ENCODE data around the gene TOMM5.
A peak's percentile ranks its signal among the peaks of the same experiment; 100 is the strongest.
"Not testable (repeated sequence)": the region's sequence is repeated elsewhere in the genome, so short reads cannot be mapped to it uniquely, and the experiment has no call there.

Gene TOMM5

DNA sequence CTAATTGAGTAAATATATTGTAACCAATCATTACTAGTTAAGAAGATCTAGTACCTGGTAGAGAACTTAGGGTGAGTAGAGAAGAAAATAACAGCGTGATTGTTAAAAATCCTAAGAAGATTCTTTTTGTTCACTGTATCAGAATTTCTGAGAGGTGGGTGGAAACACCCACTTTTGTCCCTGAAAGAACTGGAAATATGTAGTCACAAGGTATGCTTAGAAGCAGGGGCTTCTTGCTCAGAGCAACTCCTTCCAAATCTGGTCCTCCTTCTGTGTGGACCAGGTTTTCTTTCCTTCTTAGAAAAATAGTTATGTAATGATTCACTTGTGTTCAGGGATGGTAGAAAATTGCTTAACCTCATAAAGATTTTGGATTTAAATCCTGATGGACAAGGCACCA, 11.9 kb upstream of the TOMM5 start:
- Histone ChIP-seq H4K8ac (ENCODE audit: low read length) (no peak overlapping the region), H3K18ac (ENCODE audit: low read depth in 1 of 2, low read length in 2 of 2) (no peak overlapping the region), H3K23ac (ENCODE audit: low read length in 2 of 2) (no peak overlapping the region), H2AFZ (ENCODE audit: low read depth, low read length) (no peak overlapping the region), H3K4me3 (ENCODE audit: insufficient read depth in 1 of 2, low read depth in 1 of 2, low read length in 2 of 2) (peak overlapping the region in 1 of 2 experiments; percentile 69), H3K4me2 (ENCODE audit: low read length, poor library complexity, severe bottlenecking) (no peak overlapping the region), H2AK5ac (ENCODE audit: low read length, severe bottlenecking) (no peak overlapping the region), H2BK120ac (ENCODE audit: low read depth, low read length) (no peak overlapping the region), H3K79me1 (replicated peaks; ENCODE audit: low read length, poor library complexity, severe bottlenecking) (no peaks in the 10 kb centered on the region), H2BK12ac (ENCODE audit: low read length in 2 of 2) (no peak overlapping the region), H3K4me1 (ENCODE audit: control insufficient read depth, insufficient read depth, low read depth, low read length) (no peaks in the 10 kb centered on the region), H2BK15ac (ENCODE audit: low read depth, poor library complexity, severe bottlenecking) (no peak overlapping the region), H3K9ac (ENCODE audit: low read length) (peak overlapping the region; percentile 58), H3K27me3 (ENCODE audit: control insufficient read depth in 1 of 2, insufficient read depth in 1 of 2, low read length in 2 of 2) (peaks cover 0 to 48% of the 10 kb centered on the region in 2 experiments), H4K91ac (ENCODE audit: low read length) (no peak overlapping the region), H3K4ac (ENCODE audit: low read depth in 1 of 2, low read length in 2 of 2) (no peak overlapping the region), H3K9me3 (ENCODE audit: control insufficient read depth, low read length) (no peaks in the 10 kb centered on the region), H3K36me3 (ENCODE audit: control insufficient read depth in 1 of 2, insufficient read depth in 2 of 2, low read depth in 1 of 2, low read length in 2 of 2) (no peaks in the 10 kb centered on the region), H3K27ac (ENCODE audit: low read length, poor library complexity, severe bottlenecking) (no peak overlapping the region), H2BK5ac (ENCODE audit: low read depth, low read length, poor library complexity, severe bottlenecking) (no peak overlapping the region), H3K14ac (ENCODE audit: low read length in 2 of 2) (no peak overlapping the region)
- 68% methylated on average over 1 of the region's 1 CpG for WGBS
- no peak for DNase-seq

GRCh38 chr9:37602817-37603216, 10.4 kb upstream of the TOMM5 start:
- H2AFZ ChIP-seq (ENCODE audit: low read depth, low read length): no peak overlapping the region
- no peak overlapping the region for H3K23ac ChIP-seq (ENCODE audit: low read length in 2 of 2)
- no peaks in the 10 kb centered on the region for H3K9me3 ChIP-seq (ENCODE audit: control insufficient read depth, low read length)
- no peak overlapping the region for H4K91ac ChIP-seq (ENCODE audit: low read length)
- no peak for DNase-seq
- H3K27ac ChIP-seq (ENCODE audit: low read length, poor library complexity, severe bottlenecking): no peak overlapping the region
- H2BK12ac ChIP-seq (ENCODE audit: low read length in 2 of 2): no peak overlapping the region
- H3K4me3 ChIP-seq (ENCODE audit: insufficient read depth in 1 of 2, low read depth in 1 of 2, low read length in 2 of 2): peak overlapping the region in 1 of 2 experiments; percentile 69
- H3K36me3 ChIP-seq (ENCODE audit: control insufficient read depth in 1 of 2, insufficient read depth in 2 of 2, low read depth in 1 of 2, low read length in 2 of 2): no peaks in the 10 kb centered on the region
- H2AK5ac ChIP-seq (ENCODE audit: low read length, severe bottlenecking): no peak overlapping the region
- no peak overlapping the region for H3K18ac ChIP-seq (ENCODE audit: low read depth in 1 of 2, low read length in 2 of 2)
- H3K27me3 ChIP-seq (ENCODE audit: control insufficient read depth in 1 of 2, insufficient read depth in 1 of 2, low read length in 2 of 2): peaks cover 0 to 45% of the 10 kb centered on the region in 2 experiments
- 82% methylated on average over 5 of the region's 5 CpGs for WGBS
- H3K4ac ChIP-seq (ENCODE audit: low read depth in 1 of 2, low read length in 2 of 2): no peak overlapping the region
- H3K79me1 ChIP-seq (replicated peaks; ENCODE audit: low read length, poor library complexity, severe bottlenecking): no peaks in the 10 kb centered on the region
- no peak overlapping the region for H4K8ac ChIP-seq (ENCODE audit: low read length)
- no peak overlapping the region for H2BK5ac ChIP-seq (ENCODE audit: low read depth, low read length, poor library complexity, severe bottlenecking)
- no peak overlapping the region for H2BK120ac ChIP-seq (ENCODE audit: low read depth, low read length)
- no peak overlapping the region for H2BK15ac ChIP-seq (ENCODE audit: low read depth, poor library complexity, severe bottlenecking)
- H3K4me2 ChIP-seq (ENCODE audit: low read length, poor library complexity, severe bottlenecking): no peak overlapping the region
- no peak overlapping the region for H3K14ac ChIP-seq (ENCODE audit: low read length in 2 of 2)
- H3K9ac ChIP-seq (ENCODE audit: low read length): peak overlapping the region; percentile 46
- H3K4me1 ChIP-seq (ENCODE audit: control insufficient read depth, insufficient read depth, low read depth, low read length): no peaks in the 10 kb centered on the region

DNA sequence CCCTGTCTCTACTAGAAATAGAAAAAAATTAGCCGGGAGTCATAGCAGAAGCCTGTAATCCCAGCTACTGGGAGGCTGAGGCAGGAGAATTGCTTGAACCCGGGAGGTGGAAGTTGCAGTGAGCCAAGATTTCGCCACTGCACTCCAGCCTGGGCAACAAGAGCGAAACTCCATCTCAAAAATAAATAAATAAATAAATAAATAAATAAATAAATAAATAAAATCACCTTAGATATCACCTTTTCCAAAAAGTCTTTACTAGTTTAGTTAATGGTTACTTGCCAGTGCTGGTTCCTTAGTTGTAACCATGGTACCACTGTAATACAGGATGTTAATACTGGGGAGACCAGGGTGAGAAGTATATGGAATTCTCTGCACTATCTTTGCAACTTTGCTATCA, 9.7 kb upstream of the TOMM5 start:
- WGBS: 64% methylated on average over 2 of the region's 4 CpGs
- not testable (repeated sequence) for H2BK5ac ChIP-seq (ENCODE audit: low read depth, low read length, poor library complexity, severe bottlenecking); H3K18ac ChIP-seq (ENCODE audit: low read depth in 1 of 2, low read length in 2 of 2)

DNA sequence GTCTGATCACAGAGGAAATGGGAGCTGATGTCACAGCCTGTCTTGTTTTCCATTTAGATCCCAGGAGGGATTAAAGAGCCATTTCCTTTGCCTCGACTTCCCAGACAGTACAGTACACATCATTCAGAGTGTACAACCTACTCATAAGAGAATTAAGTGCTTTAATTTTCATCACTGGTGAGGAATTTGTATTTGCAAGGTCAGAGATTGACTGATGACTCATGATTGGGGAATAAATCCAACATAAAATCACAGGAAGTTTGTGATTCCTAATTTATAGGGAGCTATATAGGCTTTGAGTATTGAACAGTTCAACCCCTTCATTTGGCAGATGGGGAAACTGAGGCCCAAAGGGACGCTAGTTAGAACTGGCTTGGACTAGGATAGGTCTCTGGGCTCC, 4.1 kb upstream of the TOMM5 start:
- Histone ChIP-seq H3K4ac (ENCODE audit: low read depth in 1 of 2, low read length in 2 of 2) (no peak overlapping the region), H3K4me2 (ENCODE audit: low read length, poor library complexity, severe bottlenecking) (no peak overlapping the region), H4K8ac (ENCODE audit: low read length) (no peak overlapping the region), H2AFZ (ENCODE audit: low read depth, low read length) (no peak overlapping the region), H3K18ac (ENCODE audit: low read depth in 1 of 2, low read length in 2 of 2) (no peak overlapping the region), H3K27me3 (ENCODE audit: control insufficient read depth in 1 of 2, insufficient read depth in 1 of 2, low read length in 2 of 2) (peaks cover 0 to 26% of the 10 kb centered on the region in 2 experiments), H4K91ac (ENCODE audit: low read length) (no peak overlapping the region), H2BK5ac (ENCODE audit: low read depth, low read length, poor library complexity, severe bottlenecking) (no peak overlapping the region), H2BK15ac (ENCODE audit: low read depth, poor library complexity, severe bottlenecking) (no peak overlapping the region), H3K27ac (ENCODE audit: low read length, poor library complexity, severe bottlenecking) (no peak overlapping the region), H3K4me3 (ENCODE audit: insufficient read depth in 1 of 2, low read depth in 1 of 2, low read length in 2 of 2) (peak overlapping the region in 1 of 2 experiments; percentile 15), H3K23ac (ENCODE audit: low read length in 2 of 2) (no peak overlapping the region), H2BK12ac (ENCODE audit: low read length in 2 of 2) (no peak overlapping the region), H3K9ac (ENCODE audit: low read length) (no peak overlapping the region), H3K4me1 (ENCODE audit: control insufficient read depth, insufficient read depth, low read depth, low read length) (no peaks in the 10 kb centered on the region), H3K9me3 (ENCODE audit: control insufficient read depth, low read length) (no peaks in the 10 kb centered on the region), H3K79me1 (replicated peaks; ENCODE audit: low read length, poor library complexity, severe bottlenecking) (no peaks in the 10 kb centered on the region), H3K36me3 (ENCODE audit: control insufficient read depth in 1 of 2, insufficient read depth in 2 of 2, low read depth in 1 of 2, low read length in 2 of 2) (no peaks in the 10 kb centered on the region), H2BK120ac (ENCODE audit: low read depth, low read length) (no peak overlapping the region), H3K14ac (ENCODE audit: low read length in 2 of 2) (no peak overlapping the region), H2AK5ac (ENCODE audit: low read length, severe bottlenecking) (no peak overlapping the region)
- WGBS: 72% methylated on average over 1 of the region's 2 CpGs
- DNase-seq: no peak

More for the DNA sequence above, 9.7 kb upstream of the TOMM5 start:
- H3K9ac ChIP-seq (ENCODE audit: low read length); H3K27ac ChIP-seq (ENCODE audit: low read length, poor library complexity, severe bottlenecking); H3K4me3 ChIP-seq (ENCODE audit: insufficient read depth in 1 of 2, low read depth in 1 of 2, low read length in 2 of 2); H4K91ac ChIP-seq (ENCODE audit: low read length); H3K4ac ChIP-seq (ENCODE audit: low read depth in 1 of 2, low read length in 2 of 2); H2AFZ ChIP-seq (ENCODE audit: low read depth, low read length); H3K79me1 ChIP-seq (replicated peaks; ENCODE audit: low read length, poor library complexity, severe bottlenecking); H3K36me3 ChIP-seq (ENCODE audit: control insufficient read depth in 1 of 2, insufficient read depth in 2 of 2, low read depth in 1 of 2, low read length in 2 of 2); H3K4me1 ChIP-seq (ENCODE audit: control insufficient read depth, insufficient read depth, low read depth, low read length); H2BK12ac ChIP-seq (ENCODE audit: low read length in 2 of 2); H4K8ac ChIP-seq (ENCODE audit: low read length); DNase-seq; H3K23ac ChIP-seq (ENCODE audit: low read length in 2 of 2); H2BK120ac ChIP-seq (ENCODE audit: low read depth, low read length); H3K9me3 ChIP-seq (ENCODE audit: control insufficient read depth, low read length); H3K4me2 ChIP-seq (ENCODE audit: low read length, poor library complexity, severe bottlenecking); H2BK15ac ChIP-seq (ENCODE audit: low read depth, poor library complexity, severe bottlenecking); H3K14ac ChIP-seq (ENCODE audit: low read length in 2 of 2); H2AK5ac ChIP-seq (ENCODE audit: low read length, severe bottlenecking): not testable (repeated sequence)
- peaks cover 0 to 45% of the 10 kb centered on the region in 2 experiments for H3K27me3 ChIP-seq (ENCODE audit: control insufficient read depth in 1 of 2, insufficient read depth in 1 of 2, low read length in 2 of 2)
